GM18508 (cell line): ENCODE measurements around the gene CSPG4.
"Not testable (repeated sequence)": the region's sequence is repeated elsewhere in the genome, so short reads cannot be mapped to it uniquely, and the experiment has no call there.

Experiments used
- ATAC-seq: cut with Tn5 transposase; IDR thresholded peaks from one replicate; pipeline ENCODE4 v1.9.1; 2021; ENCODE audit warnings: moderate number of reproducible peaks; ENCODE audit not compliant: insufficient read depth, unreplicated experiment

Gene CSPG4

GRCh38 chr15:75709458-75709857 is 3.2 kb downstream of the CSPG4 start:
- ATAC-seq = not testable (repeated sequence)

- ATAC-seq = no peak
Measured at GRCh38 chr15:75706682-75706954, 6.0 kb downstream of the CSPG4 start.

GRCh38 chr15:75705854-75706681 is 6.6 kb downstream of the CSPG4 start:
- no peak for ATAC-seq

- not testable (repeated sequence) for ATAC-seq
Measured at GRCh38 chr15:75705375-75705774, 7.3 kb downstream of the CSPG4 start.

- ATAC-seq = no peak
Measured at GRCh38 chr15:75704618-75705017, 8.0 kb downstream of the CSPG4 start.

GRCh38 chr15:75704263-75704615 is 8.4 kb downstream of the CSPG4 start:
- ATAC-seq = no peak

- not testable (repeated sequence) for ATAC-seq
Measured at GRCh38 chr15:75703440-75704262, 9.0 kb downstream of the CSPG4 start.

GRCh38 chr15:75702436-75702835 is 10.2 kb downstream of the CSPG4 start:
- no peak for ATAC-seq

- not testable (repeated sequence) for ATAC-seq
Measured at GRCh38 chr15:75701071-75702003, 11.3 kb downstream of the CSPG4 start.

GRCh38 chr15:75699961-75700874 is 12.4 kb downstream of the CSPG4 start:
- not testable (repeated sequence) for ATAC-seq

GRCh38 chr15:75699517-75699916 is 13.1 kb downstream of the CSPG4 start:
- not testable (repeated sequence) for ATAC-seq

- not testable (repeated sequence) for ATAC-seq
Measured at GRCh38 chr15:75697974-75698747, 14.5 kb downstream of the CSPG4 start.

- ATAC-seq = no peak
Measured at GRCh38 chr15:75697523-75697922, 15.1 kb downstream of the CSPG4 start.

- no peak for ATAC-seq
Measured at GRCh38 chr15:75696854-75697259, 15.8 kb downstream of the CSPG4 start.

- ATAC-seq = no peak
Measured at GRCh38 chr15:75696311-75696720, 16.3 kb downstream of the CSPG4 start.

GRCh38 chr15:75695634-75696310 is 16.9 kb downstream of the CSPG4 start:
- ATAC-seq = no peak

GRCh38 chr15:75695220-75695619 is 17.4 kb downstream of the CSPG4 start:
- no peak for ATAC-seq
